Neuronal stem cell (in vitro differentiated cells): ENCODE data around the gene EFL1.
"Not testable (repeated sequence)": the region's sequence is repeated elsewhere in the genome, so short reads cannot be mapped to it uniquely, and the experiment has no call there.

Experiments
- DNase-seq: peaks from one replicate; pipeline ENCODE4 v3.0.0-alpha.2; 2013; ENCODE audit warnings: low spot score
- H2AFZ ChIP-seq: one replicate; pipeline ENCODE4 v1.6.1; 2013; ENCODE audit warnings: mild to moderate bottlenecking, low read length, inconsistent platforms
- H2AK5ac ChIP-seq: 2 replicates; pipeline ENCODE4 v1.6.1; 2013; ENCODE audit warnings: low read depth, mild to moderate bottlenecking, inconsistent platforms, low read length, moderate library complexity, mixed read lengths
- H2BK120ac ChIP-seq: 2 replicates; pipeline ENCODE4 v1.6.1; 2013; ENCODE audit warnings: low read depth, mild to moderate bottlenecking, inconsistent platforms, low read length, moderate library complexity, mixed read lengths
- H2BK12ac ChIP-seq: one replicate; pipeline ENCODE4 v1.6.1; 2013; ENCODE audit warnings: low read length, inconsistent platforms
- H2BK15ac ChIP-seq: 2 replicates; pipeline ENCODE4 v1.6.1; 2013; ENCODE audit warnings: mild to moderate bottlenecking, low read length, inconsistent platforms, mixed read lengths
- H2BK5ac ChIP-seq: one replicate; pipeline ENCODE4 v1.6.1; 2013; ENCODE audit warnings: inconsistent platforms, mild to moderate bottlenecking, low read length, moderate library complexity
- H3K14ac ChIP-seq: one replicate; pipeline ENCODE4 v1.6.1; 2013; ENCODE audit warnings: low read length, inconsistent platforms
- H3K18ac ChIP-seq: 2 replicates; pipeline ENCODE4 v1.6.1; 2013; ENCODE audit warnings: low read length, inconsistent platforms
- H3K23ac ChIP-seq: 2 replicates; pipeline ENCODE4 v1.6.1; 2013; ENCODE audit warnings: low read depth, mild to moderate bottlenecking, mixed read lengths, low read length, inconsistent platforms; ENCODE audit not compliant: poor library complexity
- H3K27ac ChIP-seq: replicated peaks from 3 replicates; pipeline ENCODE4 v1.5.1; 2013; ENCODE audit warnings: low read length, inconsistent platforms
- H3K27me3 ChIP-seq, 3 experiments: 2 replicates each; pipeline ENCODE4 v1.6.1; 2013; ENCODE audit warnings: low read length in 3 of 3, mild to moderate bottlenecking in 2 of 3, inconsistent platforms in 1 of 3, low read depth in 1 of 3, mixed read lengths in 1 of 3, moderate library complexity in 1 of 3; ENCODE audit not compliant: control insufficient read depth in 3 of 3, insufficient read depth in 3 of 3
- H3K36me3 ChIP-seq, 2 donors: replicated peaks in 1 of 2; 2 replicates each; pipeline ENCODE4 v1.6.1; 2013; ENCODE audit warnings: low read length in 2 of 2; ENCODE audit not compliant: control insufficient read depth in 2 of 2, insufficient read depth in 2 of 2
- H3K4ac ChIP-seq: 2 replicates; pipeline ENCODE4 v1.6.1; 2013; ENCODE audit warnings: inconsistent platforms, mild to moderate bottlenecking, low read length, moderate library complexity
- H3K4me1 ChIP-seq, 2 donors: 1 replicate in 1 of 2; 2 replicates in 1 of 2; pipeline ENCODE4 v1.6.1; 2013; ENCODE audit warnings: low read length in 2 of 2, low read depth in 1 of 2; ENCODE audit not compliant: control insufficient read depth in 2 of 2, insufficient read depth in 1 of 2
- H3K4me2 ChIP-seq: one replicate; pipeline ENCODE4 v1.6.1; 2013; ENCODE audit warnings: mild to moderate bottlenecking, low read length, inconsistent platforms; ENCODE audit not compliant: insufficient read depth, poor library complexity, severe bottlenecking
- H3K4me3 ChIP-seq, 2 donors: 2 replicates each; pipeline ENCODE4 v1.5.1; 2013; ENCODE audit warnings: low read length in 2 of 2, mild to moderate bottlenecking in 2 of 2, inconsistent platforms in 1 of 2, moderate library complexity in 1 of 2
- H3K79me1 ChIP-seq: one replicate; pipeline ENCODE4 v1.6.1; 2013; ENCODE audit warnings: low read depth, mild to moderate bottlenecking, inconsistent platforms, low read length, moderate library complexity
- H3K9ac ChIP-seq: one replicate; pipeline ENCODE4 v1.6.1; 2013; ENCODE audit warnings: mild to moderate bottlenecking, low read depth, low read length, inconsistent platforms; ENCODE audit not compliant: poor library complexity
- H3K9me3 ChIP-seq, 2 donors: replicated peaks in 1 of 2; 2 replicates each; pipeline versions ENCODE3 to v1.6.1; 2013; ENCODE audit warnings: low read length in 2 of 2, mild to moderate bottlenecking in 2 of 2, inconsistent platforms in 1 of 2, low read depth in 1 of 2, mixed read lengths in 1 of 2, moderate library complexity in 1 of 2; ENCODE audit not compliant: control insufficient read depth in 2 of 2, insufficient read depth in 1 of 2
- H4K8ac ChIP-seq: one replicate; pipeline ENCODE4 v1.6.1; 2013; ENCODE audit warnings: low read depth, mild to moderate bottlenecking, inconsistent platforms, low read length, moderate library complexity
- H4K91ac ChIP-seq: one replicate; pipeline ENCODE4 v1.6.1; 2013; ENCODE audit warnings: low read length, low read depth, mild to moderate bottlenecking, inconsistent platforms; ENCODE audit not compliant: poor library complexity
- WGBS, 2 donors: extraction: QIAGEN DNeasy Blood & Tissue Kit; methylation state at CpG; one replicate each; pipeline ENCODE4 v1.1.7; 2013; ENCODE audit warnings: missing lambda C conversion rate in 2 of 2, mixed read lengths in 1 of 2; ENCODE audit not compliant: insufficient read length in 2 of 2, insufficient replicate concordance in 1 of 2; ENCODE audit errors: extremely low coverage in 2 of 2; 5-methylcytosine and 5-hydroxymethylcytosine counted together

EFL1 gene

GRCh38 chr15:82195818-82196217 lies 66.7 kb downstream of the EFL1 start:
- H3K23ac ChIP-seq, H3K4me3 ChIP-seq, H2BK5ac ChIP-seq, H3K4ac ChIP-seq, H3K36me3 ChIP-seq, H4K91ac ChIP-seq, H3K27me3 ChIP-seq, DNase-seq, H3K9ac ChIP-seq, H3K18ac ChIP-seq, H2BK12ac ChIP-seq, H3K9me3 ChIP-seq, H3K27ac ChIP-seq, H3K4me2 ChIP-seq, H3K4me1 ChIP-seq, H3K79me1 ChIP-seq, H2BK15ac ChIP-seq, H2BK120ac ChIP-seq, H2AFZ ChIP-seq, H2AK5ac ChIP-seq, H4K8ac ChIP-seq, H3K14ac ChIP-seq: not testable (repeated sequence)
- WGBS, 2 donors = no CpG with 5 or more reads among the region's 7 CpGs

GRCh38 chr15:82194488-82194887 lies 68.0 kb downstream of the EFL1 start:
- not testable (repeated sequence) for H4K91ac ChIP-seq, H3K9ac ChIP-seq, H3K27ac ChIP-seq, H2BK5ac ChIP-seq, H4K8ac ChIP-seq, H3K4me3 ChIP-seq, H3K4me2 ChIP-seq, H3K79me1 ChIP-seq, H2BK120ac ChIP-seq, DNase-seq, H3K27me3 ChIP-seq, H3K36me3 ChIP-seq, H3K4me1 ChIP-seq, H2AK5ac ChIP-seq, H2BK12ac ChIP-seq, H3K9me3 ChIP-seq, H3K23ac ChIP-seq, H2AFZ ChIP-seq, H3K18ac ChIP-seq, H3K4ac ChIP-seq, H3K14ac ChIP-seq, H2BK15ac ChIP-seq
- WGBS, 2 donors = no CpG with 5 or more reads among the region's 6 CpGs

DNA sequence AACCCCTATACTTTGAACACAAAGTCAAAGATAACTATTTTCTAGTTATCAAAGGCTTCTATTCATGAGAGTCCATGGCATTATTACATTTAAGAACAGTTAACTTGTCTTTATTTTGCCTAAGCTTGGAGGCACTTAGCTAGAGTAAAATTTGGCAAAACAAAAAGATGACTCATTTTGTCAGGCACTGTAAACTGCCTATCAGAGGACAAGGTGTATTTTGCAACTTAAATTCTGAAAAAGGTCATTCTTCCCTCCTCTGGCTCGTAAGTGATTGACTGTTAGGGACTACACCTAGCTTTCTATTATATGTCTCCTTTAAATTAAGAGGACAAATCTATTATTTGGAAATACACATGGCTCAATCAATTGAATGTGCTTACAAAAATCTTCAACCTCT lies 69.1 kb downstream of the EFL1 start:
- not testable (repeated sequence) for H3K18ac ChIP-seq, H2BK15ac ChIP-seq, H2BK12ac ChIP-seq, H2BK120ac ChIP-seq, H2AK5ac ChIP-seq, H4K91ac ChIP-seq, H3K27me3 ChIP-seq, H3K4me1 ChIP-seq, H3K36me3 ChIP-seq, H3K4me3 ChIP-seq, H3K9me3 ChIP-seq, DNase-seq, H3K9ac ChIP-seq, H2AFZ ChIP-seq, H3K14ac ChIP-seq, H2BK5ac ChIP-seq, H3K27ac ChIP-seq, H3K79me1 ChIP-seq, H3K4ac ChIP-seq, H4K8ac ChIP-seq, H3K23ac ChIP-seq, H3K4me2 ChIP-seq
- no CpG with 5 or more reads among the region's 1 CpG for WGBS, 2 donors

DNA sequence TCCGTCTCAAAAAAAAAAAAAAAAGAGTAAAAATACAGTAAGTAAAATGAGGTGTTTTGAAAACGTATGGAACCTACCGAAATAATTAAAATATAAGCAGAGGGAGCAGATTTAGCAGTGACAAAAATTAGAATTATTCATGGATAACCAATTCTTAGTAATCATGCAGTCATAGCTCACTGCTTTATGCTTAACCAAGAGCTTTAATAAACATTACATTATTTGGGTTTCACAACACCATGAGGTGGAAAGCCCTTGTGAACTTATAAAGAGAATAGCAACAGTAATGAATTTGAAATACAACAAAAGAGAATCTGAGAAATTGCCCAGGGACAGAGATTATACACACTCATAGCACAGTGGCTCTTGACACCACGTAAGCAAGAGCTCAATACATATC lies 70.1 kb downstream of the EFL1 start:
- H3K27me3 ChIP-seq, H3K4me3 ChIP-seq, DNase-seq, H3K14ac ChIP-seq, H4K8ac ChIP-seq, H3K4ac ChIP-seq, H2BK15ac ChIP-seq, H2BK12ac ChIP-seq, H3K27ac ChIP-seq, H3K4me1 ChIP-seq, H2BK5ac ChIP-seq, H3K4me2 ChIP-seq, H2AK5ac ChIP-seq, H3K9ac ChIP-seq, H3K23ac ChIP-seq, H2AFZ ChIP-seq, H3K36me3 ChIP-seq, H3K79me1 ChIP-seq, H2BK120ac ChIP-seq, H4K91ac ChIP-seq, H3K9me3 ChIP-seq, H3K18ac ChIP-seq: not testable (repeated sequence)
- no CpG with 5 or more reads among the region's 4 CpGs for WGBS, 2 donors
